Fibroblast of lung (primary cell): ENCODE results near the gene ASIC4. TPM values are rescaled to one million over a fixed set of nuclear protein-coding genes. Genes with fewer than 3 reads are reported as not detected.

ENCODE experiments used
- DNase-seq, 2 donors: peaks; one replicate each; pipeline versions ENCODE4 v3.0.0 to v3.0.0-alpha.2; 2010; ENCODE audit warnings: low read depth in 2 of 2
- H2AFZ ChIP-seq: 2 replicates; pipeline ENCODE4 v1.5.1; 2012; ENCODE audit warnings: low read length, control low read depth, inconsistent platforms
- H3K27ac ChIP-seq: 2 replicates; pipeline ENCODE4 v1.5.1; 2011; ENCODE audit warnings: low read length, control low read depth; ENCODE audit not compliant: insufficient read depth
- H3K27me3 ChIP-seq: 2 replicates; pipeline ENCODE4 v1.5.1; 2011; ENCODE audit warnings: mild to moderate bottlenecking, low read length; ENCODE audit not compliant: control insufficient read depth, insufficient read depth
- H3K36me3 ChIP-seq: 2 replicates; pipeline ENCODE4 v1.5.1; 2011; ENCODE audit warnings: low read length; ENCODE audit not compliant: control insufficient read depth, insufficient read depth
- H3K4me1 ChIP-seq: 2 replicates; pipeline ENCODE4 v1.5.1; 2011; ENCODE audit warnings: low read length; ENCODE audit not compliant: control insufficient read depth, insufficient read depth; ENCODE audit errors: extremely low read depth
- H3K4me2 ChIP-seq: 2 replicates; pipeline ENCODE4 v1.5.1; 2011; ENCODE audit warnings: low read length, control low read depth; ENCODE audit not compliant: insufficient read depth; ENCODE audit errors: extremely low read depth
- H3K4me3 ChIP-seq, 4 experiments: fragments of 200-600 bp in 1 of 4; sonication (generic) in 1 of 4; replicated peaks in 1 of 4; 2 replicates each; pipeline ENCODE4 v1.5.1; 2011 to 2016; ENCODE audit warnings: low read length in 4 of 4, low read depth in 3 of 4, mild to moderate bottlenecking in 3 of 4, control low read depth in 2 of 4, inconsistent platforms in 1 of 4, mixed read lengths in 1 of 4; ENCODE audit not compliant: insufficient read depth in 1 of 4; ENCODE audit errors: control extremely low read depth in 1 of 4
- H3K79me2 ChIP-seq: 2 replicates; pipeline ENCODE4 v1.5.1; 2012; ENCODE audit warnings: mild to moderate bottlenecking, low read length, inconsistent platforms; ENCODE audit not compliant: control insufficient read depth, insufficient read depth
- H3K9ac ChIP-seq: 2 replicates; pipeline ENCODE4 v1.5.1; 2011; ENCODE audit warnings: mild to moderate bottlenecking, low read length, control low read depth; ENCODE audit not compliant: insufficient read depth
- H3K9me3 ChIP-seq: 2 replicates; pipeline ENCODE4 v1.5.1; 2012; ENCODE audit warnings: low read depth, low read length; ENCODE audit not compliant: control insufficient read depth, insufficient read depth
- H4K20me1 ChIP-seq: 2 replicates; pipeline ENCODE4 v1.5.1; 2011; ENCODE audit warnings: low read length; ENCODE audit not compliant: control insufficient read depth, insufficient read depth; ENCODE audit errors: extremely low read depth
- EZH2 ChIP-seq: IDR thresholded peaks from 2 replicates; pipeline ENCODE4 v1.5.1; 2012; ENCODE audit warnings: low read length, control low read depth, mild to moderate bottlenecking; ENCODE audit errors: missing control alignments
- polyA plus RNA-seq, 2 donors: library from polyadenylated mRNA; depleted of rRNA in 1 of 2; stranded (reverse) in 1 of 2; unstranded in 1 of 2; fragments of >200 nt; gene quantifications; 2 replicates each; pipeline ENCODE4 v1.2.1, GENCODE V29; 2011 to 2012; ENCODE audit warnings: missing spikeins in 1 of 2
- total RNA-seq: library from RNA; depleted of rRNA; stranded (reverse); fragments of >200 nt; gene quantifications from 2 replicates; pipeline ENCODE4 v1.2.1, GENCODE V29; 2014
- TF ChIP-seq, protein P1 (sequence below), 2 donors: IDR thresholded peaks in 1 of 2; conservative IDR thresholded peaks in 1 of 2; 1 replicate in 1 of 2; 2 replicates in 1 of 2; pipeline ENCODE4 v1.5.1; 2011 to 2012; ENCODE audit warnings: low read length in 2 of 2, control low read depth in 1 of 2, inconsistent platforms in 1 of 2, low read depth in 1 of 2, mild to moderate bottlenecking in 1 of 2

Gene ASIC4
- total and polyA plus RNA-seq, 2 donors (not counting 1 experiment from before 2014, with no cell fraction given) = 0.33 TPM; not detected in 1

DNA sequence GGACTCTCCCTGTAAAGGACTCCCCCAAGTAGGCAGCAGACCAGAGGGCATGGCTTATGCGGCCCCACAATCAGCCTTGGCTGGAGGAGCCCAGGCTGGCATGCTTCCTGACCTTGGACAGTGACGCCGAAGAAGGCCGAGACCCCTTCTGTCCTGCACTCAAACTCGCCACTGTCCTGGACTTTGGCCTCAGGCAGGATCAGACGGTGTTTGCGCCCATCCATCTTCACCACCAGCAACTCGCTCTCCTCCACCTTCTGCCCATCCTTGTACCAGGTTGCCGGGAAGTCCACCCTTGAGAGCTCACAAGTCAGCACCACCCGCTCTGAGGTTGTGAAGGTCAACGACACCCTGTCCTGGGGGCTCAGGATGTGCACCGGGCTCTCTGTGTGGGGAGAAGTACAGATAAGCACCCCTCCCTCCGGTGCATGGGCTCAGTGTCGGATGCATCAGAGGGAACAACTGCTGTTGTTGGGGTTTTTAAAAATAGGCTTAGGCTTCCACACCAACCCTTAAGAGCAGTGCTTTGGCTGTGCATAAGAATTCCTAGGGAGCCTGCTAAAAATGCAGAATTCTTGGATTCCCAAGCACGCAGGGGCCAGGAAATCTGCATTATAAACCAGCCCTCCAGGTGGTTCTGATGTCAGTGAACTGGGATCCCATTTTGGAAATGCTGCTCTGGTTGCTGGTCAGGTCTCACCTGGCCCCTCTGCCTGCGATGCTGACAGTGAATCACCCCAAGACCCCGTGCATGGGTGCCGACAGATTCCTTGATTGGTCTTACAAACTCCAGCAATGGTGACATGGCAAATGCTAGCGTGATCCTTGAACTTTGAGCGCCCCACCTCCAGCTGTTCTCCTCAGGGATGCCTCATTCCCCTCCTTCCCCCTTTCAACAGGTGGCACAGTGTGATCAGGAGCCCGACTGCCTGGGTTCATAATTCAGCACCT lies 51.1 kb downstream of the ASIC4 start:
- H3K9me3 ChIP-seq = no peaks in the 10 kb centered on the region
- no peaks in the 10 kb centered on the region for H3K36me3 ChIP-seq
- H3K4me3 ChIP-seq = no peak overlapping the region
- no peak overlapping the region for H3K9ac ChIP-seq
- no peak overlapping the region for H3K27ac ChIP-seq
- no peak for DNase-seq
- H4K20me1 ChIP-seq = no peaks in the 10 kb centered on the region
- no peak overlapping the region for H2AFZ ChIP-seq
- TF ChIP-seq, protein P1, sequence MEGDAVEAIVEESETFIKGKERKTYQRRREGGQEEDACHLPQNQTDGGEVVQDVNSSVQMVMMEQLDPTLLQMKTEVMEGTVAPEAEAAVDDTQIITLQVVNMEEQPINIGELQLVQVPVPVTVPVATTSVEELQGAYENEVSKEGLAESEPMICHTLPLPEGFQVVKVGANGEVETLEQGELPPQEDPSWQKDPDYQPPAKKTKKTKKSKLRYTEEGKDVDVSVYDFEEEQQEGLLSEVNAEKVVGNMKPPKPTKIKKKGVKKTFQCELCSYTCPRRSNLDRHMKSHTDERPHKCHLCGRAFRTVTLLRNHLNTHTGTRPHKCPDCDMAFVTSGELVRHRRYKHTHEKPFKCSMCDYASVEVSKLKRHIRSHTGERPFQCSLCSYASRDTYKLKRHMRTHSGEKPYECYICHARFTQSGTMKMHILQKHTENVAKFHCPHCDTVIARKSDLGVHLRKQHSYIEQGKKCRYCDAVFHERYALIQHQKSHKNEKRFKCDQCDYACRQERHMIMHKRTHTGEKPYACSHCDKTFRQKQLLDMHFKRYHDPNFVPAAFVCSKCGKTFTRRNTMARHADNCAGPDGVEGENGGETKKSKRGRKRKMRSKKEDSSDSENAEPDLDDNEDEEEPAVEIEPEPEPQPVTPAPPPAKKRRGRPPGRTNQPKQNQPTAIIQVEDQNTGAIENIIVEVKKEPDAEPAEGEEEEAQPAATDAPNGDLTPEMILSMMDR (conservative IDR thresholded peaks at IDR 0.05 in 1 of 2, IDR thresholded peaks at IDR 0.05 in 1 of 2; ENCODE audit: low read depth in 1 of 2, low read length in 2 of 2) = no peak
- TF ChIP-seq EZH2 = no peak
- no peaks in the 10 kb centered on the region for H3K4me1 ChIP-seq
- no peaks in the 10 kb centered on the region for H3K27me3 ChIP-seq
- no peaks in the 10 kb centered on the region for H3K79me2 ChIP-seq
- no peak overlapping the region for H3K4me2 ChIP-seq

DNA sequence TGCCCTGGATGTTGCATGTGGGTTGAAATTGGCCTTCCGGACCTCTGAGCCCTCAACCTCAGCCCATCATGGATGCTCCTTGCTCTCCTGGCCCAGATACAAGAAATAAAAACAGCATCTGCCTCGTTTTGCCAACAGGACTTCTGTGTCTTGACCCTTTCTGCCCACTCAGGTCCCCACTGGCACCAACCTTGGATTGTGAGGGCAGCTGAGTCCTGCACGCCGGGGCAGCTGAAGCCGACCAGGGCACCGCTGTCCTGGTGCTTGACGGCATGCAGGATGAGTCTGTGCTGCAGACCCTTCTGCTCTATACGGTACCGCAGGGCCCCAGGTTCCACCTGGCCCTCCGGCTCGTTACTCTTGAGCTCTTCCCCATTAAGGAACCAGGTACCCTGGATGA lies 52.4 kb downstream of the ASIC4 start:
- no peaks in the 10 kb centered on the region for H3K9me3 ChIP-seq
- H3K4me3 ChIP-seq = no peak overlapping the region
- no peaks in the 10 kb centered on the region for H3K36me3 ChIP-seq
- H3K9ac ChIP-seq = no peak overlapping the region
- H3K4me1 ChIP-seq = no peaks in the 10 kb centered on the region
- no peak overlapping the region for H3K27ac ChIP-seq
- DNase-seq = no peak
- no peaks in the 10 kb centered on the region for H4K20me1 ChIP-seq
- no peak overlapping the region for H2AFZ ChIP-seq
- no peaks in the 10 kb centered on the region for H3K27me3 ChIP-seq
- H3K79me2 ChIP-seq = no peaks in the 10 kb centered on the region
- no peak overlapping the region for H3K4me2 ChIP-seq
- TF ChIP-seq EZH2 = no peak
- TF ChIP-seq, protein P1 (conservative IDR thresholded peaks at IDR 0.05 in 1 of 2, IDR thresholded peaks at IDR 0.05 in 1 of 2; ENCODE audit: low read depth in 1 of 2, low read length in 2 of 2) = no peak

DNA sequence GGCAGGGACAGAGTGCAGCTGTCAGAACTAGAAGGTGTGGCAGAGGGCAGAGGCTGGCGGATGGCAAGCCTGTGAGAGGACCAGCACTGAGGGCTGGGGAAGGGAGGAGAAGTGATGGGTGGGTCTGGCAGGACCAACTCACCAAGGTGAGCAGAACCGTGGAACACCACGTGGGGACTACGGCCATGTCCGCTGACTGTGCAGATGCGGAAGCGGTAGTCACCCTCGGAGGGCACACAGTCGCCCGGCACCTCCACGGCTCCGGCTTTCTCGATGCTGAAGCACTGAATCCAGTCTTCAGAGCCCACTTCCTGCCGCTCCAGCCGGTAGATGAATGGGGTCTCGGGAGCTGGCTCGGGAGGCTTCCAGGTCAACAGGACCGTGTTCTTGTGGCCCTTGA lies 52.8 kb downstream of the ASIC4 start:
- Histone ChIP-seq H3K4me2 (no peak overlapping the region), H3K4me3 (no peak overlapping the region), H3K4me1 (peaks cover 3% of the 10 kb centered on the region), H3K36me3 (no peaks in the 10 kb centered on the region), H3K9ac (no peak overlapping the region), H4K20me1 (no peaks in the 10 kb centered on the region), H3K79me2 (no peaks in the 10 kb centered on the region), H3K27ac (no peak overlapping the region), H3K27me3 (no peaks in the 10 kb centered on the region), H2AFZ (no peak overlapping the region), H3K9me3 (no peaks in the 10 kb centered on the region)
- DNase-seq = no peak
- TF ChIP-seq EZH2 = no peak
- TF ChIP-seq, protein P1 (conservative IDR thresholded peaks at IDR 0.05 in 1 of 2, IDR thresholded peaks at IDR 0.05 in 1 of 2; ENCODE audit: low read depth in 1 of 2, low read length in 2 of 2) = no peak
